HG03039 (cell line): ENCODE measurements around the gene NEO1.
"Not testable (repeated sequence)": the region's sequence is repeated elsewhere in the genome, so short reads cannot be mapped to it uniquely, and the experiment has no call there.

Experiments
- ATAC-seq: cut with Tn5 transposase; IDR thresholded peaks from one replicate; pipeline ENCODE4 v1.9.1; 2021; ENCODE audit warnings: mild to moderate bottlenecking, moderate library complexity; ENCODE audit not compliant: unreplicated experiment

The NEO1 gene

GRCh38 chr15:73176598-73176997 lies 124.3 kb downstream of the NEO1 start:
- no peak for ATAC-seq

DNA sequence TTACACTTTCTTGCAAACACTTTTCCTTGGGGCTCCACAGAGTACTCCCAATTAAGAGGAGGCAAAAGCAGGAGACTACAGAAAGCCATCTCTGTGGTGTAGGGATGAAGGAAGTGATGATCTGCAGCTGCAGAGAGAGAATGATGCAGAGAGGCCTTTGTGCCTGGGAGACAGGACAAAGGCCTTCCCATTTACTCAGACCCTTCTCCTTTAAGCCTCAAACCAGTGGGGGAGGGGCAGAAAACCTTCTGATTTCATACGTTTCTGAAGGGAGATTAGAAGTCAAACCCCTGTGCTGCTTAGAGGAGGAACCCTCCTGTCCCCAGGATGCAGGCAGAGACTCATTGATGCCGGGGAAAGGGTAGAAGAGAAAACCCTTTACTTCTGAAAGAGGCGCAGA lies 130.8 kb downstream of the NEO1 start:
- ATAC-seq, result no peak

- no peak for ATAC-seq
These were observed 137.9 kb downstream of the NEO1 start for GRCh38 chr15:73190189-73190601.

DNA sequence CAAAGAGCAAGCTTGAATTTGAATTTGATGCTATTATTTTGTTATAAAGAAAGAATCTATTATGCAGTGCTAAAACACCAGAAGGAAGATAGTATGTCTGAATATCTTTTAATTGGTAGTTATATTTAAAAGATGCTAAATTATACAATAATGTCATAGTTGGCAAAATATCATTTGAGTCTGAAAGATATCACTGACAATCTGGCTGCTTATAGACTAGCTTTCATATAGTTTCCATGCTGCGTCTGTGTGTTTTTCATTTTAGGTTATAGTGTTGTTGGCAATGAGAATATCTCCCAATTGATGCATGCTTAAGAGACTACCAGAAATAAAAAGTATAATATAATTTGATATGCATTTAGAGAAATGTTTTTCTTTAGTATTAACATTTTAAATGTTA lies 142.9 kb downstream of the NEO1 start:
- no peak for ATAC-seq

DNA sequence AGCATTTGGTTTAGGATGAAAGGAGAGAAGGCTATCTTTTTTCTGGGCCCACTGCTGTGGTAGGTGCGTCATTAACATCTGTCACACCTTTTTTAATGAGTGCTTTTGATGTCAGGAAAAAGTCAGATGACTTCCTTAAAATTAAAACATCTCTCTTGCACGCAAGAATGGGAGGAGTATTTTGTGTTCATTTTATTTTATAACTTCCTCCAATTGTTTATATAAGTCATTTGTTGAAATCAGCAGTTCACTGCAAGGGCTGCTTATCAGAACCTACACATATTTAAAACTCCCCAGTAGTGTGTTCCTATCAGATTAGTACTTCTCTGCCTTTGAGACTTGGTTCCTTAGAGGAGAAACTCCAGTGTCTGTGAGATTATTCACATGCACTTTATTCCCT lies 143.8 kb downstream of the NEO1 start:
- no peak for ATAC-seq

GRCh38 chr15:73200339-73200738 lies 148.1 kb downstream of the NEO1 start:
- ATAC-seq, result no peak

- no peak for ATAC-seq
These were observed 158.4 kb downstream of the NEO1 start for GRCh38 chr15:73210630-73211029.

DNA sequence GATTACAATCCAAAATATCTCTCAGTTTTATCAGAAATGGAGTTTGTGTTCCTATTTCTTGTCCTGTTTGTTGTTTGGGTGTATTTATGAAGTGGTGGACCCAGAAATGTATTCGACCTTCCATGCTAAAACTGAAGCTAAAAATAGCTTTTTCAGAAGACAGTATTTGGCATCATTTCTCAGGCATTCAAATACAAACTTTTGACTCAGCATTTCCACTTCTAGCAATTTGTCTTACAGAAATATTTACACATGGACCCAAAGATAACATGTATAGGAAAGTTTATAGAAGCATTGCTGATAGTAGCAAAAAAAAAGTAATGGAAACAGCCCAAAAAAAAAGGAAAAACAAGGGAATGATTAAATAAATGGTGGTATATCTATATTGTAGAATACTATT lies 160.2 kb downstream of the NEO1 start:
- ATAC-seq, result no peak

DNA sequence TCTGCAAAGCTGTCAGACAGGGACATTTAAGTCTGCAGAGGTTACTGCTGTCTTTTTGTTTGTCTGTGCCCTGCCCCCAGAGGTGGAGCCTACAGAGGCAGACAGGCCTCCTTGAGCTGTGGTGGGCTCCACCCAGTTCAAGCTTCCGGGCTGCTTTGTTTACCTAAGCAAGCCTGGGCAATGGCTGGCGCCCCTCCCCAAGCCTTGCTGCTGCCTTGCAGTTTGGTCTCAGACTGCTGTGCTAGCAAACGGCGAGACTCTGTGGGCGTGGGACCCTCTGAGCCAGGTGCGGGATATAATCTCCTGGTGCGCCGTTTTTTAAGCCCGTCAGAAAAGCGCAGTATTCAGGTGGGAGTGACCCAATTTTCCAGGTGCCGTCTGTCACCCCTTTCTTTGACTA lies 169.2 kb downstream of the NEO1 start:
- ATAC-seq, result not testable (repeated sequence)

DNA sequence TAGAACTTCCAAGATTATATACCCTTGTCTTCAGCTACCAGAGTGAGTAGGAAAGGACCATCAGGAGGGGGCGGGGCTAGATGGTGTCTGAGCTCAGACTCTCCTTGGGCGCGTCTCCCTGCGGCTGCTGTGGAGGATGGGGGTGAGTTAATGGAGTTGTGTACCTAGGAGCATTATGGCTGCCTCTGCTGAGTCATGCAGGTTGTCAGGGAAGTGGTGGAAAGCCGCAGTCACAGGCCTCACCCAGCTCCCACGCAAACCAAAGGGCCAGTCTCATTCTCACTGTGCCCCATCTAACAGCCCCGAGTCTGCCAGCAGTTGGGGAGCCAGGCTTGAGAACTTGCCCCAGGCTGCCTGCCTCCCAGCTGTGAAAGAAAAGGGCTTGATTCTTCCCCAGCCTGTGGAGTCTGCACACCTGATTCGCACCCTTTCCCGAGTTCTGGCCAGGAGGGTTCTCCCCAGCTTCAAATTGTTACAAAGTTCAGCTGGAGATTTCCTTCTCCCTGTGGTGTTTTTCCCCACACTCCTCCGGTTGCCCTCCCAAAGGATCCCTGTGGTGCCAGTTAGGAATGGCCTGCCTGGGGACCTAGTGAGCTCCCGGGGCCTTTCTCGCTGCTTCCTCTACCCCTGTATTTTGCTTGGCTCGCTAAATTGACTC lies 173.2 kb downstream of the NEO1 start:
- ATAC-seq, result no peak

GRCh38 chr15:73226093-73226814 lies 174.0 kb downstream of the NEO1 start:
- no peak for ATAC-seq

DNA sequence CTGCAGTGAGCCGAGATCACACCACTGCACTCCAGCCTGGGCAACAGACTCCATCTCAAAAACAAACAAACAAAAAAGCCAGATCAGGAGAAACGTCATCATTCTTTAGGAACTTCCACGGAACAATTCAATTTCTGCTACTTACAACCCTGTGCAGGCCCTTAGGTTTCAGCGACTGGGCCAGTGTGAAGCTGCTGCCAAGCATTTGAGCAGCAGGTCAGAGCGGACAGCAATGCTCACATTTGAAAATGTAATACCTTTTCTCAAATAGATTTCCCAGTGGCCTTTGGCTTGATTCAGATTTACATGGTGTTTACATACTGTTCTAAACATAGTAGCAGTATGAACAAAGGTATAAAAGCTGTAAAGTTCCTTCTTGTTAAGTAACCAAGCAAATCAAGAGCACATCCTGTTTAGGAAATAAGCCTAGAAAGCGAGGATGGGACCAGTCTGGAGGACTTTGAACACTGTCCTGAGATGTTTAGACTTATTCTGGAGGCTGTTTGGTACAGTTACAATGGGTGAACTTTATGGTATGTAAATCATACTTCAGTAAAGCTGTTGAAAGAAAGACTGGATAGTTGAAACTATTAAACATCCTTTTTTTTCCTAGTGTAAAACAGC lies 175.3 kb downstream of the NEO1 start:
- no peak for ATAC-seq

GRCh38 chr15:73228128-73228646 lies 175.9 kb downstream of the NEO1 start:
- no peak for ATAC-seq

GRCh38 chr15:73231661-73232419 lies 179.6 kb downstream of the NEO1 start:
- ATAC-seq, result no peak

DNA sequence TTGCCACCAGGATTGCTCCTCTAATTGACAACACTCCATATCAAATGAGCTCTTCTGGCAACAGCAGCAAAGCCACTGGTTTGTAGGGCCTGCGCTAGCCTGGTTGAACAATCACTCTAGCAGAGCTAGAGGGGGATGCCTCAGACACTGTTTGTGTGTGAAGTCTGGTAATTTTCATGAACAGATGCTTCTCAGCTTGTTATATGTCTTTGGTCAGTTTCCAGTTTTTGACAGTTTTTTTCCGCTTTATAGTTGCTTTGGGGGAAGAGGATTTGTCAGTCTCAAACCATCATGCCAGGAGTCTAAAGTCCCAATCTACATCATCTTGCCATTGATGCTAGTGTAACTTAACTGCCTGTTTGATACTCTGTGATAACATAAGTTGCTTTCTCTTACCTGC lies 180.5 kb downstream of the NEO1 start:
- ATAC-seq, result no peak

DNA sequence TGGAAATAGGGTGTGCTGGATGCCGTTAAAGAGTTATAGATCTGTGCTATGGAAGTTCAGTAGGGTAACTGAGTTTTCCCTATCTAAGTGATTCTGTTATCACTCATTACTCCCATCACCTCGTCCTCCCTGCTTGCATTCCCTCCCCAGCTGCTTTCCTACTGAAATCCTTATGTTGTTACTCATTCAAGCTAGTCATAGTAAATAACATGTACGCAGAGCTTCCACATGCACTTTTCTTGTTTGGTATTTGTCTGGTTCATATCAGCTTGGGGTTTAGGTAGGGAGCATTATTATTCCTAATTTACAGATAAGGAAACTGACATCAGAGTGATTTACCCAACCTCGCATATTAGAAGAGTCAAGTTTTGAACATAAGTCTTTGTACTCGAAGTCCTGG lies 181.4 kb downstream of the NEO1 start:
- no peak for ATAC-seq

GRCh38 chr15:73237910-73238309 lies 185.6 kb downstream of the NEO1 start:
- no peak for ATAC-seq

- ATAC-seq, result no peak
These were observed 187.4 kb downstream of the NEO1 start for GRCh38 chr15:73239564-73240215.

- no peak for ATAC-seq
These were observed 188.7 kb downstream of the NEO1 start for GRCh38 chr15:73240866-73241499.

DNA sequence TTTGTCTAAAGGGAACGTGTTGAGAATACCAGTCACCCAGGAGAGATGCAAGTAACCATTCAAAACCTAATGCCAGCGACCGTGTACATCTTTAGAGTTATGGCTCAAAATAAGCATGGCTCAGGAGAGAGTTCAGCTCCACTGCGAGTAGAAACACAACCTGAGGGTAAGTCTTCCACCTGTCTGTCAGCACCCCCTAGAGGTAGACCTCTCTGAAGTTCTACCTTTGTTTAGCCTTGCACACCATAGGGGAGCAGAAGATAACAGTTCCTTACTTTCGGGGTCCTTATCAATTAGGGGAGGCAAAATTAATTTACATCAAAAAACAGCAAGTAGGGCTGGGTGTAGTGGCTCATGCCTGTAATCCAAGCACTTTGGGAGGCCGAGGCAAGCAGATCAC lies 192.1 kb downstream of the NEO1 start:
- no peak for ATAC-seq
